ENCODE results near the gene ZSCAN1.

The ZSCAN1 gene

DNA sequence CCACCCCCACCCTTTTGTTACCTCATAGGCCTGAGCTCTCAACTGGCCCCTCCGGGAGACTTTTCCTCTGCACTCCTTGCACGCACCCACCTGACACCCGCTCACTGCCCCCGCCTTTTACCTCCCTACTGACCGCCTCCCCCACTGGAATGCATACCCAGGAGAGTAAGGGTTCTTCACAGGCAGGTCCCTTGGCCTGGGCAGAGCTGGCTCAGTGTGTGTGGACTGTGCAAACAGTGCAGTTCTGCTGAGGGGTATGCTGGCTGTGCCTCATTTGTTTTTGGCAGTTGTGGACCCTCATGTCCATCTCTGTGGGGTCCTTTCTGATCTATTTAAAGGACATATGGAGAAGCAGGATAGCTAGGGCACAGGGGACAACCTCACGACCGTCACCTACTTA, 59.2 kb downstream of the ZSCAN1 start:
- no peak overlapping the region for H3K27ac ChIP-seq (ENCODE audit: low read depth, low read length)
- no peaks in the 10 kb centered on the region for H3K27me3 ChIP-seq (ENCODE audit: control insufficient read depth in 1 of 2, insufficient read depth in 2 of 2, low read length in 2 of 2)
- H3K4me1 ChIP-seq (ENCODE audit: control insufficient read depth in 1 of 2, insufficient read depth in 2 of 2, low read length in 2 of 2) = peaks cover 0 to 9% of the 10 kb centered on the region in 2 donors
- no peak overlapping the region for H3K4me3 ChIP-seq (ENCODE audit: low read depth in 1 of 2, low read length in 2 of 2)
- no peak overlapping the region for H3K9ac ChIP-seq (ENCODE audit: low read depth in 1 of 2, low read length in 2 of 2)
- peaks cover 15 to 50% of the 10 kb centered on the region in 2 donors for H3K9me3 ChIP-seq (ENCODE audit: control insufficient read depth in 1 of 2, low read length in 2 of 2)
- H3K36me3 ChIP-seq (ENCODE audit: control insufficient read depth in 1 of 2, insufficient read depth in 2 of 2, low read length in 2 of 2) = peaks cover 0 to 5% of the 10 kb centered on the region in 2 donors

DNA sequence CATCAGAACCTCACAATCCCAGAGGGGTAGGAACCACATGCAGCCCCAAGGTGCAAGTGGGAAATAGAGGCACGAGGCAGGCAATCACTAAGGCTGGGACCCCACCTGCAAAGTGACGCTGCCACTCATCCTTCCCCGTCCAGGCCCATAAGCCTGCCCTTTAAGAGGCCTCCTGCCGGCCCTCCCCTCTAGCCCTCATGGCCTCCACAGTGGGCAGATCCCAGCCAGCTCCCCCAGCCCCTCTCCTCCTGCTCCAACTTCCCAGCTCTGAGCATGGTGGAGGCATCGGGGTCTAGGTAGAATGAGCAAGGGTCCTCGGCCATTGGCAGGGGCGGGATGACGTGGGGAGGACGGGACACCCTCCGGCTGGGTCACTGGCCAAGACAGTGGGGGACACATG, 61.5 kb downstream of the ZSCAN1 start:
- H3K36me3 ChIP-seq (ENCODE audit: control insufficient read depth in 1 of 2, insufficient read depth in 2 of 2, low read length in 2 of 2) = no peaks in the 10 kb centered on the region
- peak overlapping the region in 1 of 2 donors; percentile 16 for H3K4me3 ChIP-seq (ENCODE audit: low read depth in 1 of 2, low read length in 2 of 2)
- no peaks in the 10 kb centered on the region for H3K27me3 ChIP-seq (ENCODE audit: control insufficient read depth in 1 of 2, insufficient read depth in 2 of 2, low read length in 2 of 2)
- no peak overlapping the region for H3K27ac ChIP-seq (ENCODE audit: low read depth, low read length)
- peaks cover 0 to 9% of the 10 kb centered on the region in 2 donors for H3K4me1 ChIP-seq (ENCODE audit: control insufficient read depth in 1 of 2, insufficient read depth in 2 of 2, low read length in 2 of 2)
- H3K9me3 ChIP-seq (ENCODE audit: control insufficient read depth in 1 of 2, low read length in 2 of 2) = peaks cover 6 to 41% of the 10 kb centered on the region in 2 donors
- H3K9ac ChIP-seq (ENCODE audit: low read depth in 1 of 2, low read length in 2 of 2) = no peak overlapping the region

DNA sequence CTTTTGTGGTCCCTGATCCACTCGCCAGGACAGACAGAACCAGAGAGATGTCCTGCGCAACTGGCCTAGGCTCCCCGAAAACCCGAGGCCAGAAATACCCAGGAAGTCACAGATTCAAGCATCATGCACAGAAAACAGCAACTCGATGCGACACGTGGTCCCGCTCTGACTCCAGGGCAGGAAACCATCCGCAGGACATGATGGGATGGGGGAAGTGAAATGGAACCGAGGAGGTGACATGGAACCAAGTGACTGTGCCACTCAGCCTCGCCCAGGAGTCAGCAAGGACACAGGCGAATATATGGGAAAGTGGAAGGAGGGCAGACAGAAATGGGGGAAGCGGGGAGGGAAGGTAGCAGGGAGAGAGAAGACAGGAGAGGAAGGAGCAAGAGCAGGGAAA, 63.1 kb downstream of the ZSCAN1 start:
- Histone ChIP-seq H3K27me3 (ENCODE audit: control insufficient read depth in 1 of 2, insufficient read depth in 2 of 2, low read length in 2 of 2) (no peaks in the 10 kb centered on the region), H3K4me1 (ENCODE audit: control insufficient read depth in 1 of 2, insufficient read depth in 2 of 2, low read length in 2 of 2) (peaks cover 0 to 9% of the 10 kb centered on the region in 2 donors), H3K9me3 (ENCODE audit: control insufficient read depth in 1 of 2, low read length in 2 of 2) (peaks cover 6 to 38% of the 10 kb centered on the region in 2 donors), H3K36me3 (ENCODE audit: control insufficient read depth in 1 of 2, insufficient read depth in 2 of 2, low read length in 2 of 2) (no peaks in the 10 kb centered on the region), H3K27ac (ENCODE audit: low read depth, low read length) (no peak overlapping the region), H3K4me3 (ENCODE audit: low read depth in 1 of 2, low read length in 2 of 2) (peak overlapping the region; percentile 79), H3K9ac (ENCODE audit: low read depth in 1 of 2, low read length in 2 of 2) (no peak overlapping the region)

DNA sequence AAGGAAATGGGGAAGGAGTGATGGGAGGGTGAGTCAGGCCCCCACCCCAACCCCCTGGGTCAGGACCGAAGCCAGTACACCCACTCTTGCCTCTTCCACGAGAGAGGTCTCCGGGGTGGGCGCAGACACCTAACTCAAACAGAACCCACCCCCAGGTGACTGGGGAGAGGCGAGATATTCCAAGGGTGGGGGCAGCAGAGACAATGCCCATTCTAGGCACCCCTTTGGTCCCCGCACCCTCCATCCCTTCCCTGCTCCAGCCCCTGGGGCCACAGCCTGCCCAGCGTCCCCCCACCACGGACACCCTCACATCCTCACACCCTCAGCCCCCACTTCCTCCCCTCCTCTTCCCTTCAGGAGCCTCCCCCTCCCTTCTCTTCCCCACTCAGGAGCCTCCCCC, 63.5 kb downstream of the ZSCAN1 start:
- no peaks in the 10 kb centered on the region for H3K27me3 ChIP-seq (ENCODE audit: control insufficient read depth in 1 of 2, insufficient read depth in 2 of 2, low read length in 2 of 2)
- H3K4me3 ChIP-seq (ENCODE audit: low read depth in 1 of 2, low read length in 2 of 2) = peak overlapping the region; percentile 79
- peak overlapping the region in 1 of 2 donors; percentile 85 for H3K9ac ChIP-seq (ENCODE audit: low read depth in 1 of 2, low read length in 2 of 2)
- H3K4me1 ChIP-seq (ENCODE audit: control insufficient read depth in 1 of 2, insufficient read depth in 2 of 2, low read length in 2 of 2) = peaks cover 0 to 9% of the 10 kb centered on the region in 2 donors
- no peak overlapping the region for H3K27ac ChIP-seq (ENCODE audit: low read depth, low read length)
- peaks cover 7 to 41% of the 10 kb centered on the region in 2 donors for H3K9me3 ChIP-seq (ENCODE audit: control insufficient read depth in 1 of 2, low read length in 2 of 2)
- H3K36me3 ChIP-seq (ENCODE audit: control insufficient read depth in 1 of 2, insufficient read depth in 2 of 2, low read length in 2 of 2) = no peaks in the 10 kb centered on the region

DNA sequence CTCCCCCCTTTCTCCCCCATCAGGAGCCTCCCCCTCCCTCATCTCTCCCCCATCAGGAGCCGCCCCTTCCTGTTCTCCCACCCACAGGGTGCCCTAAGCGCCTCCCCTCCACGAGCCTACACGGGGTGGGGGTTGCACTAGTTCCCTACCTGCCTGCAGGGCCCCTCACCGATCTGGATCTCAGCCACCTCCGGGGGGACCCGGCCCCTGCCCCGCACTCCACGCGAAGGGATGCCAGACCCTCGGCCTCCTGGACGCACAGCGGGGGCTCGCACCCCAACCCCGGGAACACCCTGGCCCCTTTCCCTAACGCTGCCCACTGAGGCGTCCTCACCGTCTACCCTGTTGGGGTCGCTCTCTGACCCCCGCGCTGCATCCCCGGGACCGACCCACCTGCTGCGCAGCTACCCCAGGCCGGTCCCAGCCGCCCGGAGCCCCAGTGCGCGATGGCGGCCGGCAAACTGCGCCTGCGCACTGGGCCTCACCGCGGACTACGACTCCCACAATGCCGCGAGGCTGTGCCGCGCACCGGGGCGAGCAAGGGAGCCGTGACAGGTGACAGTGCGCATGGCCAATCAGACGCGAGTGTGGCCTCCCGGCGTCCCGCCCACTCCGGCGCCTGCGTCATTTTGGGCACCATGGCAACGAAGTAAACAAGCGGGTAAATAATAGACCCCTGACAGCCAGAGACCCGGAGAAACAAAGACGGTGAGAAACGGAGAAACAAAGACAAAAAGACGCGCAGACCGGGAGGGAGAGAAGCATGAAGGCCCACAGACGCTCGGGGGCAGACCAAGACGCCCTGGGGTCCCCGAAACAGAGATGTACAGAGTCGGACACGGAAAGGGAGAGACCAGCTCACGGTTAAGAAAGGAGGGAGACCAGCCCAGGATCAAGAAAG, 64.2 kb downstream of the ZSCAN1 start, which contains the start of gene ZSCAN18:
Gene ZSCAN18, minus strand, starts transcription at position 451 of the 901 bp plus-strand sequence. CDS start 7,964 bp downstream, outside the sequence.
- Histone ChIP-seq H3K4me3 (ENCODE audit: low read depth in 1 of 2, low read length in 2 of 2) (peak within 1 kb of the TSS; percentile 79), H3K9me3 (ENCODE audit: control insufficient read depth in 1 of 2, low read length in 2 of 2) (peaks cover 12 to 42% of the 10 kb centered on the region in 2 donors), H3K27me3 (ENCODE audit: control insufficient read depth in 1 of 2, insufficient read depth in 2 of 2, low read length in 2 of 2) (no peaks in the 10 kb centered on the region), H3K4me1 (ENCODE audit: control insufficient read depth in 1 of 2, insufficient read depth in 2 of 2, low read length in 2 of 2) (peaks cover 0 to 9% of the 10 kb centered on the region in 2 donors), H3K36me3 (ENCODE audit: control insufficient read depth in 1 of 2, insufficient read depth in 2 of 2, low read length in 2 of 2) (no peaks in the 10 kb centered on the region), H3K9ac (ENCODE audit: low read depth in 1 of 2, low read length in 2 of 2) (peak within 1 kb of the TSS; percentile 79 to 85), H3K27ac (ENCODE audit: low read depth, low read length) (peak within 1 kb of the TSS; percentile 84)

DNA sequence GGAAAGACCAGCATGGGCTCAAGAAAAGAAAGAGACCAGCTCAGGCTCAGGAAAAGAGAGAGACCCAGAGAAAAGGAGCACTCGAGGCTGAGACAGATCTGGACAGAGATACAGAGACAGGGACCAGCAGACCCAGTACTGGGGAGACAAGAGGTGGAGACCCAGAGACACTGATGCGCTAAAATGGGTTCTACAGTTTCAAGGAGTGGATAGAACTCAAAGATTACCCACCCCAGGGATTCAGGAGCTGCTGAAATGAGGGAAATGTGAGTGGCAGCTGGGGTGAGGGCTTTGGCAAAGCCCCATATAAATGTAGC, 64.8 kb downstream of the ZSCAN1 start:
- peaks cover 0 to 9% of the 10 kb centered on the region in 2 donors for H3K4me1 ChIP-seq (ENCODE audit: control insufficient read depth in 1 of 2, insufficient read depth in 2 of 2, low read length in 2 of 2)
- H3K9me3 ChIP-seq (ENCODE audit: control insufficient read depth in 1 of 2, low read length in 2 of 2) = peaks cover 15 to 39% of the 10 kb centered on the region in 2 donors
- no peaks in the 10 kb centered on the region for H3K36me3 ChIP-seq (ENCODE audit: control insufficient read depth in 1 of 2, insufficient read depth in 2 of 2, low read length in 2 of 2)
- peak overlapping the region; percentile 79 to 85 for H3K9ac ChIP-seq (ENCODE audit: low read depth in 1 of 2, low read length in 2 of 2)
- H3K27me3 ChIP-seq (ENCODE audit: control insufficient read depth in 1 of 2, insufficient read depth in 2 of 2, low read length in 2 of 2) = no peaks in the 10 kb centered on the region
- peak overlapping the region; percentile 84 for H3K27ac ChIP-seq (ENCODE audit: low read depth, low read length)
- peak overlapping the region; percentile 79 for H3K4me3 ChIP-seq (ENCODE audit: low read depth in 1 of 2, low read length in 2 of 2)

Measured in duodenal mucosa (tissue), 2 donors.